Breast epithelium (tissue), 3 donors: ENCODE measurements around the gene MAML3.

Experiments
- POLR2A ChIP-seq: fragments of 450-650 bp; IDR thresholded peaks from one replicate; pipeline ENCODE4 v1.6.1; 2016; ENCODE audit warnings: antibody characterized with exemption, mild to moderate bottlenecking, moderate library complexity
- TF ChIP-seq, protein P1 (sequence below), 3 donors: fragments of 450-650 bp; IDR thresholded peaks; one replicate each; pipeline ENCODE4 v1.5.1; 2016 to 2017; ENCODE audit warnings: antibody characterized with exemption in 3 of 3, mild to moderate bottlenecking in 3 of 3, moderate library complexity in 3 of 3

DNA sequence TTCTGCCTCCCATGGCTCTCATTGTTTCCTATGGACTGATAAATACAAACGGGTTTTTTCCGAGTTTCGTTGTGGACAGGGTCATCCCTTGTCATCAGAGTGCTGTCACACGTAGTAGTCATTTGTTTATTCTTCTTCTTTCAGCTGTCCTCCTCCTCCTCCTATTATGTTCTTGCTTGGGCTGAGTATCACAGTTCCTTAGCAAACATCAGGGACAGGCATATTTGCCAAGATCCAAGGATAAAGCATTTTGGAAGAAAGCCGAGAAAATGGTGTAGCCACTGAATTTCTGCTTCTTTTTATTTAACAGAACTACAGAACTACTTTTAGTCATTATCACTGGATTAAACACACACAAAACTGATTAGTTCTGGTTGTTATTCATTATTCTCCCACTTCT is 167.9 kb downstream of the MAML3 start:
- TF ChIP-seq, protein P1, sequence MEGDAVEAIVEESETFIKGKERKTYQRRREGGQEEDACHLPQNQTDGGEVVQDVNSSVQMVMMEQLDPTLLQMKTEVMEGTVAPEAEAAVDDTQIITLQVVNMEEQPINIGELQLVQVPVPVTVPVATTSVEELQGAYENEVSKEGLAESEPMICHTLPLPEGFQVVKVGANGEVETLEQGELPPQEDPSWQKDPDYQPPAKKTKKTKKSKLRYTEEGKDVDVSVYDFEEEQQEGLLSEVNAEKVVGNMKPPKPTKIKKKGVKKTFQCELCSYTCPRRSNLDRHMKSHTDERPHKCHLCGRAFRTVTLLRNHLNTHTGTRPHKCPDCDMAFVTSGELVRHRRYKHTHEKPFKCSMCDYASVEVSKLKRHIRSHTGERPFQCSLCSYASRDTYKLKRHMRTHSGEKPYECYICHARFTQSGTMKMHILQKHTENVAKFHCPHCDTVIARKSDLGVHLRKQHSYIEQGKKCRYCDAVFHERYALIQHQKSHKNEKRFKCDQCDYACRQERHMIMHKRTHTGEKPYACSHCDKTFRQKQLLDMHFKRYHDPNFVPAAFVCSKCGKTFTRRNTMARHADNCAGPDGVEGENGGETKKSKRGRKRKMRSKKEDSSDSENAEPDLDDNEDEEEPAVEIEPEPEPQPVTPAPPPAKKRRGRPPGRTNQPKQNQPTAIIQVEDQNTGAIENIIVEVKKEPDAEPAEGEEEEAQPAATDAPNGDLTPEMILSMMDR (IDR thresholded peaks at IDR 0.05): no peak
- no peak for TF ChIP-seq POLR2A
